WTC11 (cell line): ENCODE data around the gene IFT122.
A peak's percentile ranks its signal among the peaks of the same experiment; 100 is the strongest.

Source experiments
- CTCF ChIP-seq: fragments of 200-600 bp; IDR thresholded peaks from 2 replicates; pipeline ENCODE4 v1.8.0; 2022; ENCODE audit warnings: antibody characterized with exemption
- ESRRA ChIP-seq: sonication (generic); formaldehyde crosslinking; IDR thresholded peaks from 2 replicates; pipeline ENCODE4 v1.8.1; 2022; ENCODE audit warnings: mild to moderate bottlenecking, missing genetic modification reagents, borderline replicate concordance
- GABPB1 ChIP-seq: sonication (generic); formaldehyde crosslinking; IDR thresholded peaks from 2 replicates; pipeline ENCODE4 v1.8.1; 2023; ENCODE audit warnings: mild to moderate bottlenecking, missing genetic modification reagents
- MAX ChIP-seq: sonication (generic); formaldehyde crosslinking; IDR thresholded peaks from 2 replicates; pipeline ENCODE4 v1.8.0; 2022; ENCODE audit warnings: mild to moderate bottlenecking, missing genetic modification reagents
- NFYB ChIP-seq: sonication (generic); formaldehyde crosslinking; conservative IDR thresholded peaks from 2 replicates; pipeline ENCODE4 v1.8.0; 2022; ENCODE audit warnings: low read depth, missing genetic modification reagents
- NR2C2 ChIP-seq: sonication (generic); formaldehyde crosslinking; IDR thresholded peaks from 2 replicates; pipeline ENCODE4 v1.8.0; 2022; ENCODE audit warnings: mild to moderate bottlenecking, missing genetic modification reagents
- ZNF423 ChIP-seq: fragments of 250-450 bp; sonication (Bioruptor Pico); IDR thresholded peaks from 2 replicates; pipeline ENCODE4 v2.1.2; 2022; ENCODE audit warnings: mild to moderate bottlenecking, moderate library complexity
- ZNF512 ChIP-seq: sonication (generic); formaldehyde crosslinking; IDR thresholded peaks from 2 replicates; pipeline ENCODE4 v1.8.1; 2022; ENCODE audit warnings: missing genetic modification reagents, borderline replicate concordance
- TF ChIP-seq, protein P1 (sequence below): sonication (generic); formaldehyde crosslinking; IDR thresholded peaks from 2 replicates; pipeline ENCODE4 v1.8.1; 2022; ENCODE audit warnings: low read depth, missing genetic modification reagents, borderline replicate concordance
- TF ChIP-seq, protein P2 (sequence below): sonication (generic); formaldehyde crosslinking; IDR thresholded peaks from 2 replicates; pipeline ENCODE4 v1.8.0; 2022; ENCODE audit warnings: mild to moderate bottlenecking, missing genetic modification reagents
- TF ChIP-seq, protein P3 (sequence below): sonication (generic); formaldehyde crosslinking; IDR thresholded peaks from 2 replicates; pipeline ENCODE4 v1.8.0; 2022; ENCODE audit warnings: missing genetic modification reagents

DNA sequence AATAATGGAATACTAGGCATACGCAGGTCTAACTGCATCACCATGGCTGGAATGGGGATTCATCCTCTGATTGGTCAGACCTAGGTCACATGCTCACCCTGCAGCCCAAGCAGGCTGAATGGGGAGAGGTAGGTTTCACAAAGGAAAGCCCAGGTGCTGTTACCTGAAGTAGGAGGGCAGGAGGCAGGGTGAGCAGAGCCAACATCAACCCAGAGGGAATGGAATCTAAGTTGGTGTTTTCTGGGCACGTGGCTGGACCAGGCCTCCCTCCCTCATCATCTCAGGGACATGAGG is 96.3 kb downstream of the IFT122 start:
- TF ChIP-seq CTCF (no peak), MAX (CRISPR knock-in tag) (no peak), NFYB (CRISPR knock-in tag) (peak; percentile 44), ZNF423 (CRISPR knock-in tag) (no peak), GABPB1 (CRISPR knock-in tag) (no peak), ESRRA (CRISPR knock-in tag) (no peak), NR2C2 (CRISPR knock-in tag) (no peak), ZNF512 (CRISPR knock-in tag) (no peak)
- TF ChIP-seq, protein P1, sequence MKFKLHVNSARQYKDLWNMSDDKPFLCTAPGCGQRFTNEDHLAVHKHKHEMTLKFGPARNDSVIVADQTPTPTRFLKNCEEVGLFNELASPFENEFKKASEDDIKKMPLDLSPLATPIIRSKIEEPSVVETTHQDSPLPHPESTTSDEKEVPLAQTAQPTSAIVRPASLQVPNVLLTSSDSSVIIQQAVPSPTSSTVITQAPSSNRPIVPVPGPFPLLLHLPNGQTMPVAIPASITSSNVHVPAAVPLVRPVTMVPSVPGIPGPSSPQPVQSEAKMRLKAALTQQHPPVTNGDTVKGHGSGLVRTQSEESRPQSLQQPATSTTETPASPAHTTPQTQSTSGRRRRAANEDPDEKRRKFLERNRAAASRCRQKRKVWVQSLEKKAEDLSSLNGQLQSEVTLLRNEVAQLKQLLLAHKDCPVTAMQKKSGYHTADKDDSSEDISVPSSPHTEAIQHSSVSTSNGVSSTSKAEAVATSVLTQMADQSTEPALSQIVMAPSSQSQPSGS (CRISPR knock-in tag): no peak
- TF ChIP-seq, protein P2, sequence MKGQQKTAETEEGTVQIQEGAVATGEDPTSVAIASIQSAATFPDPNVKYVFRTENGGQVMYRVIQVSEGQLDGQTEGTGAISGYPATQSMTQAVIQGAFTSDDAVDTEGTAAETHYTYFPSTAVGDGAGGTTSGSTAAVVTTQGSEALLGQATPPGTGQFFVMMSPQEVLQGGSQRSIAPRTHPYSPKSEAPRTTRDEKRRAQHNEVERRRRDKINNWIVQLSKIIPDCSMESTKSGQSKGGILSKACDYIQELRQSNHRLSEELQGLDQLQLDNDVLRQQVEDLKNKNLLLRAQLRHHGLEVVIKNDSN (CRISPR knock-in tag): peak; percentile 73
- TF ChIP-seq, protein P3, sequence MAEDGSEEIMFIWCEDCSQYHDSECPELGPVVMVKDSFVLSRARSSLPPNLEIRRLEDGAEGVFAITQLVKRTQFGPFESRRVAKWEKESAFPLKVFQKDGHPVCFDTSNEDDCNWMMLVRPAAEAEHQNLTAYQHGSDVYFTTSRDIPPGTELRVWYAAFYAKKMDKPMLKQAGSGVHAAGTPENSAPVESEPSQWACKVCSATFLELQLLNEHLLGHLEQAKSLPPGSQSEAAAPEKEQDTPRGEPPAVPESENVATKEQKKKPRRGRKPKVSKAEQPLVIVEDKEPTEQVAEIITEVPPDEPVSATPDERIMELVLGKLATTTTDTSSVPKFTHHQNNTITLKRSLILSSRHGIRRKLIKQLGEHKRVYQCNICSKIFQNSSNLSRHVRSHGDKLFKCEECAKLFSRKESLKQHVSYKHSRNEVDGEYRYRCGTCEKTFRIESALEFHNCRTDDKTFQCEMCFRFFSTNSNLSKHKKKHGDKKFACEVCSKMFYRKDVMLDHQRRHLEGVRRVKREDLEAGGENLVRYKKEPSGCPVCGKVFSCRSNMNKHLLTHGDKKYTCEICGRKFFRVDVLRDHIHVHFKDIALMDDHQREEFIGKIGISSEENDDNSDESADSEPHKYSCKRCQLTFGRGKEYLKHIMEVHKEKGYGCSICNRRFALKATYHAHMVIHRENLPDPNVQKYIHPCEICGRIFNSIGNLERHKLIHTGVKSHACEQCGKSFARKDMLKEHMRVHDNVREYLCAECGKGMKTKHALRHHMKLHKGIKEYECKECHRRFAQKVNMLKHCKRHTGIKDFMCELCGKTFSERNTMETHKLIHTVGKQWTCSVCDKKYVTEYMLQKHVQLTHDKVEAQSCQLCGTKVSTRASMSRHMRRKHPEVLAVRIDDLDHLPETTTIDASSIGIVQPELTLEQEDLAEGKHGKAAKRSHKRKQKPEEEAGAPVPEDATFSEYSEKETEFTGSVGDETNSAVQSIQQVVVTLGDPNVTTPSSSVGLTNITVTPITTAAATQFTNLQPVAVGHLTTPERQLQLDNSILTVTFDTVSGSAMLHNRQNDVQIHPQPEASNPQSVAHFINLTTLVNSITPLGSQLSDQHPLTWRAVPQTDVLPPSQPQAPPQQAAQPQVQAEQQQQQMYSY (CRISPR knock-in tag): no peak
